Astrocyte of the spinal cord (primary cell): ENCODE data around the gene DOCK3.

Source experiments
- DNase-seq: peaks from one replicate; pipeline ENCODE4 v3.0.0; 2011; ENCODE audit warnings: low read depth, low spot score
- H3K4me3 ChIP-seq: 2 replicates; pipeline ENCODE4 v1.5.1; 2011; ENCODE audit warnings: low read depth, mild to moderate bottlenecking, low read length, moderate library complexity
- in situ Hi-C: cut with HindIII; loops from 2 replicates; pipeline ENCODE4 v1.10.0; 2017; ENCODE audit warnings: low sequenced_read_pairs
- TF ChIP-seq, protein P1 (sequence below): IDR thresholded peaks from 2 replicates; pipeline ENCODE4 v1.5.1; 2012; ENCODE audit warnings: low read depth, mild to moderate bottlenecking, low read length, inconsistent platforms

The DOCK3 gene, protein sequence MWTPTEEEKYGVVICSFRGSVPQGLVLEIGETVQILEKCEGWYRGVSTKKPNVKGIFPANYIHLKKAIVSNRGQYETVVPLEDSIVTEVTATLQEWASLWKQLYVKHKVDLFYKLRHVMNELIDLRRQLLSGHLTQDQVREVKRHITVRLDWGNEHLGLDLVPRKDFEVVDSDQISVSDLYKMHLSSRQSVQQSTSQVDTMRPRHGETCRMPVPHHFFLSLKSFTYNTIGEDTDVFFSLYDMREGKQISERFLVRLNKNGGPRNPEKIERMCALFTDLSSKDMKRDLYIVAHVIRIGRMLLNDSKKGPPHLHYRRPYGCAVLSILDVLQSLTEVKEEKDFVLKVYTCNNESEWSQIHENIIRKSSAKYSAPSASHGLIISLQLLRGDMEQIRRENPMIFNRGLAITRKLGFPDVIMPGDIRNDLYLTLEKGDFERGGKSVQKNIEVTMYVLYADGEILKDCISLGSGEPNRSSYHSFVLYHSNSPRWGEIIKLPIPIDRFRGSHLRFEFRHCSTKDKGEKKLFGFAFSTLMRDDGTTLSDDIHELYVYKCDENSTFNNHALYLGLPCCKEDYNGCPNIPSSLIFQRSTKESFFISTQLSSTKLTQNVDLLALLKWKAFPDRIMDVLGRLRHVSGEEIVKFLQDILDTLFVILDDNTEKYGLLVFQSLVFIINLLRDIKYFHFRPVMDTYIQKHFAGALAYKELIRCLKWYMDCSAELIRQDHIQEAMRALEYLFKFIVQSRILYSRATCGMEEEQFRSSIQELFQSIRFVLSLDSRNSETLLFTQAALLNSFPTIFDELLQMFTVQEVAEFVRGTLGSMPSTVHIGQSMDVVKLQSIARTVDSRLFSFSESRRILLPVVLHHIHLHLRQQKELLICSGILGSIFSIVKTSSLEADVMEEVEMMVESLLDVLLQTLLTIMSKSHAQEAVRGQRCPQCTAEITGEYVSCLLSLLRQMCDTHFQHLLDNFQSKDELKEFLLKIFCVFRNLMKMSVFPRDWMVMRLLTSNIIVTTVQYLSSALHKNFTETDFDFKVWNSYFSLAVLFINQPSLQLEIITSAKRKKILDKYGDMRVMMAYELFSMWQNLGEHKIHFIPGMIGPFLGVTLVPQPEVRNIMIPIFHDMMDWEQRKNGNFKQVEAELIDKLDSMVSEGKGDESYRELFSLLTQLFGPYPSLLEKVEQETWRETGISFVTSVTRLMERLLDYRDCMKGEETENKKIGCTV (N-terminal part only)

DNA sequence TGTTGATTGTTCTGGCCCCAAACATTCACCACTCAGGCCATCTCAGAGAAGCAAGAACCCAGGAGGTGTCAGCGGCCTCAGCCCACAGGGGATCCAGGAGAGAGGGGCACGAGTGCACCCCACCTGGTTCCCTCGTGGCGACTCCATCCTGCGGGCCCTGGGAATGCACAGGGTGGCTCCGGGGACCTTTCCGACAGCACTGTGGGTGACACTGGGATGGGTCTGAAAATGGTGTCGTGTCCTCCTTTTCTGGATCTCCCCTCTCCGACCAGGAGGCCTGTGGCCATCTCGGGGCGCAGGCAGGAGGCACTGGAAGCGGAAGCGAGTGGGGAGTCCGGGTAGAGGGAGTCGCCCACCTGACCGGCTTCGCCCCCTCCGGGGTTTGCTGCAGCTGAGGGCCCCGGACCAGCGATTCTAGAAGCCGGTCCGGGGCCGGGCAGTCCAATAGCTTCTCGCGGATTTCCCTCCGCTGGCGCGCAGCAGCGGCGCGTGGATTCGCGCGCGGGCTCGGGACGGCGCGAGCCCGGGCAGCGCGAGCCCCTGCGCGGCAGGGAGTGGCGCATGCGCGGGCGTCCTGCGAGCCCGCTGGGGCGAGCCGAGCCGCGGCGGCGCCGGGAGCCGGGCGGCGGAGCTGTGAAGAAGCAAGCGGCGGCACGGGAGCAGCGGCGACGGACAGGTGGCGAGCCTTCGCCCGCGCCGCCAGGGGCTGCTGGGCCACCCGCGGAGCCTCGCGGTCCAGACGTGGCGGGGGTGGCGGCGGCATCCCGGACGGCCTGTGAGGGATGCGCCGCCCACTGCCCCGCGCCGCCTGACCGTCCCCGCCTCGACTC lies at the start of gene DOCK3:
Gene DOCK3, plus strand, starts transcription at position 579 of the 830 bp plus-strand sequence. CDS start 337 bp downstream, outside the sequence.
- in situ Hi-C loops: no loop called here
- peak; percentile 29 for DNase-seq

DNA sequence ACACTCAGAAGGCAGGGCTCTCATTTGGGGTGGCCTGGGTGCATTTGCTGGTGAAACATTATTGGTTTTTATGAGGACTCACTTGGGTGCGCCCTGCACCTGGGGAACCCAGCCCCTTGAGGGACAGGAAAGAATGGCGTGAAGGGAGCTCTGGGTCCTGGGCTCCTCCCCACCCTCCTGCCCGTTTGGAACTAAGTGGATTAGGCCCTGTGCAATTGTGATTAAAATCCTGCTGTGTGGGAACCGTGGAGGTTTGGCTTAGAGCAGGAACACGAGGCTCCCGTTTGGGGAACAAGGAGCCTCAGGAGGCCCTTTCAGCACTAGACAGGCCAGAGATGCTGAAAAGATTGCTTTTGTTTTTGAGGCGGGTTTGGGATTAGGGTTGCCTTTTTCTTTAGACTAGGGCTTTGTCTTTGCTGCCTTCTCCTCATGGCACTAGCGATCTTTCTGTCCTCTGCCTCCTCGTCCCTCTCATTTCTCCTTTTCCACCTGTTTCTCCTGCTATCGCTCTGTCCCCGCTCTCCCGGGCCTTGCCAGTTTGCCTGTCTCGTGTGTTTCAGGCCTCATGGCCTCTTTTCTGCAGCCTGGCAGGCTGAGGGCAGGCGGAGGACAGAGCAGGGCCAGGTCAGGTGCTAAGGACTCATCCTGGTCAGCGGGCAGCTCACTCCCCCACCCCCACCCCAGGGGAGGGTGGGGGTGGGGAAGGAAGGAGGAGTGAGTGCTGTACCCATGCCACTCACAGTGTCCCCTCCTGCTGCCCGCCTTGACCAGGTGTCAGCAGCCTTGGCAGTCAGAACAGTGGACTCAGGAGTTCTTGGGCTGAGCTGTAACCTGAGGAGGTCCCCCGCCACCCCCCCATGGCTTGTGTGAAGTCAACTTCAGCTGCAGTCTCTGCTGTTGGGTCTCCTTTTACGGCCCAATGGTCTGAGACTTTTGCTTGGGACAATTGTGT lies 49.2 kb upstream of the DOCK3 start:
- TF ChIP-seq, protein P1, sequence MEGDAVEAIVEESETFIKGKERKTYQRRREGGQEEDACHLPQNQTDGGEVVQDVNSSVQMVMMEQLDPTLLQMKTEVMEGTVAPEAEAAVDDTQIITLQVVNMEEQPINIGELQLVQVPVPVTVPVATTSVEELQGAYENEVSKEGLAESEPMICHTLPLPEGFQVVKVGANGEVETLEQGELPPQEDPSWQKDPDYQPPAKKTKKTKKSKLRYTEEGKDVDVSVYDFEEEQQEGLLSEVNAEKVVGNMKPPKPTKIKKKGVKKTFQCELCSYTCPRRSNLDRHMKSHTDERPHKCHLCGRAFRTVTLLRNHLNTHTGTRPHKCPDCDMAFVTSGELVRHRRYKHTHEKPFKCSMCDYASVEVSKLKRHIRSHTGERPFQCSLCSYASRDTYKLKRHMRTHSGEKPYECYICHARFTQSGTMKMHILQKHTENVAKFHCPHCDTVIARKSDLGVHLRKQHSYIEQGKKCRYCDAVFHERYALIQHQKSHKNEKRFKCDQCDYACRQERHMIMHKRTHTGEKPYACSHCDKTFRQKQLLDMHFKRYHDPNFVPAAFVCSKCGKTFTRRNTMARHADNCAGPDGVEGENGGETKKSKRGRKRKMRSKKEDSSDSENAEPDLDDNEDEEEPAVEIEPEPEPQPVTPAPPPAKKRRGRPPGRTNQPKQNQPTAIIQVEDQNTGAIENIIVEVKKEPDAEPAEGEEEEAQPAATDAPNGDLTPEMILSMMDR: no peak
- DNase-seq: no peak
- no peak overlapping the region for H3K4me3 ChIP-seq
- in situ Hi-C loops: no loop called here

More for the DNA sequence above, at the start of gene DOCK3:
- TF ChIP-seq, protein P1: no peak
- H3K4me3 ChIP-seq: peak within 1 kb of the TSS; percentile 20

DNA sequence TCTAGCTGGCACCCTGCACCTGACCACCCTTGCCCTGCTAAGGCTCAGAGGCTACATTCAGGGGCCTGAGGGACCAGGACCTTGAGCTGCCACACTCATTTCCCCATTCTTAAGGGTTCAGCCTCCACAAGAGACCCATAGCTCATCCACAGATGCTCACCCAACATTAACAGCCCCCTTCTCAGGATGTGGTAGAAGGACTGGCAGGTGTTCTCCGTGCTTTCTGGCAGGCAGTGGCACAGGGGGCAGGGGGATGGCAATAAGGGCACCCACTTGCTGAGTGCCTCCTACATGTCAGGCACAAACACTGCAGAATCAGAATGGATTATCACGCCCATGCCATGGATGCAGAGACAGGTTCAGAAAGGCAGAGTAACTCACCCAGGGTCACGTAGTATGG lies 48.3 kb upstream of the DOCK3 start:
- no peak overlapping the region for H3K4me3 ChIP-seq
- in situ Hi-C loops: no loop called here
- DNase-seq: no peak
- TF ChIP-seq, protein P1: no peak

- no peak overlapping the region for H3K4me3 ChIP-seq
- TF ChIP-seq, protein P1: peak; percentile 55
- DNase-seq: peak; percentile 67
- in situ Hi-C loops: no loop called here
Observed at GRCh38 chr3:50627407-50628051, 47.2 kb upstream of the DOCK3 start.

GRCh38 chr3:50628601-50629000 lies 46.1 kb upstream of the DOCK3 start:
- in situ Hi-C loops: no loop called here
- H3K4me3 ChIP-seq: no peak overlapping the region
- DNase-seq: no peak
- TF ChIP-seq, protein P1: no peak
